ENCODE measurements around the gene PPIF.

PPIF gene

DNA sequence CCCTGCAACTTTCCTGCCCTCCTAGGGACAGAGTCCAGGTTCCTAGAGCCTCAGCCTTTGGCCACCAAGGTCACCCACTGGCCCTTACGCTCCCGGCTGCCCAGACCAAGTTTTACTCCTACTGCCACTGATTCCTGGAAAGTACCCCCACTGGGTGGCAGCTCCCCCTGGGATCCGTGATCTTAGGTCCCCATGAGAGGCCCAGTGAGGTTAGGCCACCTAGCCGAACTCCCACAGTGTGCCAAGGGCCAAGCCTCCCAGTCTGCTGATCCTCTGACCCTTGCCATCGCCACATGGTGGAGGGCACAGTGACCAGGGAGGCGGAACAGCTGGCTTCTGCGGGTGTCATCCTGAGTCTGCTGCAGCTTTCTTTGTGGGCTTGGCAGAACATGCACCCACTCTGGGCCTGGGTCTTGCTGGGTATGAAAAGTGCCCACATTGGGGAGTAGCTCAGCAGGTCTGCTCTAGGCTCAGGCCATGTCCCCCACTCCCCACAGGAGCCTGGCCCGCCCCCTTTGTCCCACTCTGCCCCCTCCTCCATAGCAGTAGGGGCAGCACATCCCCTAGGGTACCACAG is 40.5 kb upstream of the PPIF start:
- H3K9me3 ChIP-seq (ENCODE audit: control insufficient read depth in 2 of 2, low read length in 2 of 2) = no peaks in the 10 kb centered on the region
- no peak overlapping the region for H3K9ac ChIP-seq (ENCODE audit: low read length in 2 of 2)
- peaks cover 2% of the 10 kb centered on the region for H3K4me1 ChIP-seq (ENCODE audit: control insufficient read depth, insufficient read depth, low read length)
- no peaks in the 10 kb centered on the region for H3K27me3 ChIP-seq (ENCODE audit: control insufficient read depth in 1 of 2, insufficient read depth in 2 of 2, low read length in 2 of 2)
- no peak overlapping the region for H3K27ac ChIP-seq (ENCODE audit: low read length)
- H3K36me3 ChIP-seq (ENCODE audit: control insufficient read depth in 2 of 2, insufficient read depth in 2 of 2, low read length in 2 of 2) = peaks cover 69 to 77% of the 10 kb centered on the region in 2 donors
- no peak overlapping the region for H3K4me3 ChIP-seq (ENCODE audit: low read length in 2 of 2)

DNA sequence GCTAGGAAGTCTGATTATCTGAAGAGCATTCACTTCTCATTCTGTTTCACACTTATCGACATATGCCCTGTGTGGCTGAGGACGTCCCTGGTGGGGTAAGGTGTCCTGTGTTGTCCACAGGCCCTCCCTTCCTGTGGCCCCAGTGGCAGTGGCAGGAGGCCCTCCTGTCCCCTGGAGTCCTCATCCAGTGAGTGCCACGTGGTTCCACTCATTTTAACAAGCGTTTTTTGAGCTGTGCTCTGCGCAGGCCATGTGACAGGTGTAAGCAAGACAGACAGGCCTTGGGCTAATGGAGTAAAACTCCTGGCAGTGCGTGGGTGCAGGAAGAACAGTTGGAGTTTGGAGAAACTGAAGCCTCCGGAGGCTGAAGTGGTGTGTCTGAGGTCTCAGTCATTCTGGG is 39.3 kb upstream of the PPIF start:
- Histone ChIP-seq H3K9me3 (ENCODE audit: control insufficient read depth in 2 of 2, low read length in 2 of 2) (no peaks in the 10 kb centered on the region), H3K36me3 (ENCODE audit: control insufficient read depth in 2 of 2, insufficient read depth in 2 of 2, low read length in 2 of 2) (peaks cover 66 to 78% of the 10 kb centered on the region in 2 donors), H3K9ac (ENCODE audit: low read length in 2 of 2) (no peak overlapping the region), H3K27ac (ENCODE audit: low read length) (no peak overlapping the region), H3K4me3 (ENCODE audit: low read length in 2 of 2) (no peak overlapping the region), H3K27me3 (ENCODE audit: control insufficient read depth in 1 of 2, insufficient read depth in 2 of 2, low read length in 2 of 2) (no peaks in the 10 kb centered on the region), H3K4me1 (ENCODE audit: control insufficient read depth, insufficient read depth, low read length) (peaks cover 2% of the 10 kb centered on the region)

DNA sequence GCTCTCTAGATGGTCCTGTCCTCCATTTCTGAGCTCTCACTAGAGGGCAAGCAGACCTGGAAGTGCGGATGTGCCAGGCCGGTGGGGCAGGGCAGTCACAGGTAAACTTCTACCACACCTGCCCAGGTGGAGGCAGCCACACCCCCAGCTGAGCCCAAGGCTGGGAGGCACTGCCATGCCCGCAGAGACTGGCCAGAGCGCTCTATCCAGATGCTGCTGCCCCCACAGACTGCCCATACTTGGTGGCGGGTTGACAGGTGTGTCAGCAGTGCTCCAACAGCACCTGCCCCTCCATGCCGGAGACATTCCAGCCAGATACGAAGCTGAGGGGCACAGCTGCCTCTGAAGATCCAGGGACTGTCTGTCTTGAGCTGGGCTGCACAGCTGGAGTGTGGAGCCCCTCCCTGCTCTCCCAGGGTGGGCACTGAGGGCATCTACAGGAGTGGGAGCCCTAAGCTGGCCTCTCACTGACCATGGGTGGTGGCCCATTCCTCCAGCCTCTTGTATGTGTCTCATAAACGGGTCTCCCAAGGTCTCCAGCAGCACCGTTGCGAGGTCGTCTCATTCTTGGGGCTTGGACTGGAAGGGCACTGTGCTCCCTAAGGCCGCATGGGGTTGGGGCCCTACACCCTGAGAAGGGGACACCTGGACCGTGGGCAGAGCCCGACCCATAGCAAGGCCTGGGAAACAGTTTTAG is 38.2 kb upstream of the PPIF start:
- Histone ChIP-seq H3K27ac (ENCODE audit: low read length) (no peak overlapping the region), H3K4me1 (ENCODE audit: control insufficient read depth, insufficient read depth, low read length) (peaks cover 2% of the 10 kb centered on the region), H3K36me3 (ENCODE audit: control insufficient read depth in 2 of 2, insufficient read depth in 2 of 2, low read length in 2 of 2) (peaks cover 58 to 71% of the 10 kb centered on the region in 2 donors), H3K9ac (ENCODE audit: low read length in 2 of 2) (no peak overlapping the region), H3K4me3 (ENCODE audit: low read length in 2 of 2) (no peak overlapping the region), H3K27me3 (ENCODE audit: control insufficient read depth in 1 of 2, insufficient read depth in 2 of 2, low read length in 2 of 2) (no peaks in the 10 kb centered on the region), H3K9me3 (ENCODE audit: control insufficient read depth in 2 of 2, low read length in 2 of 2) (no peaks in the 10 kb centered on the region)

DNA sequence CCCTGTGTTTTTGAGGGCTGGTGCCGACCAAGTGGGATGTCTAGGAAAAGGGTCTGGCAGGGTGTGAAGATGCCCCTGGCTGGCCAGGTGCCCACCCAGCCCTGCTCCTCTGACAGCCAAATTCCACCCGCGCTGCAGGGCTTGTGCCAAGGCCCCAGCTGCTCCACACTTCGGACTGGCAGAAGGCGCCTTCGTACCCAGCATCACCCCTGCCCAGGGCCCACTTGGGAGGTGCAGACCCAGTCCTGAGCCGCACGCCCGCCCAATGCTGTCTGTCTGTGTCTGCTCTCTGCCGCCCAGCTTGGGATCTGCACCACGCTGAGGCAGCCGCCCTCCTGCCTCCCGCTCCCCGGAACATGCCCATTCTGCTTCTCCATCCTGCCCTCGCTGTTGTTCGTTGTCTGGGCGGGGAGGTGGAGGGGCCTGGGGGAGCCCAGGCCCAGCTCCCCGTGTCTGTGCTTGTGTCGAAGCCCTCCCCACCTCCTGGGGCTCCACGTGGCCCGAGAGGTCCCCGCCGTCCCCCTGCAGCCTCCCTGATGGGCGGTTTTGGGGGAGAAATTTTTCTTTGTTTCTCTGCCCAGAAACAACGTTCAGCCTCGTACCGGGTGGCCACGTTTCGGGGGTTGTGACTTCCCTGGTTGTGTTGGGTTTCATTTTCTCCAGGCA is 36.9 kb upstream of the PPIF start:
- H3K27ac ChIP-seq (ENCODE audit: low read length) = no peak overlapping the region

DNA sequence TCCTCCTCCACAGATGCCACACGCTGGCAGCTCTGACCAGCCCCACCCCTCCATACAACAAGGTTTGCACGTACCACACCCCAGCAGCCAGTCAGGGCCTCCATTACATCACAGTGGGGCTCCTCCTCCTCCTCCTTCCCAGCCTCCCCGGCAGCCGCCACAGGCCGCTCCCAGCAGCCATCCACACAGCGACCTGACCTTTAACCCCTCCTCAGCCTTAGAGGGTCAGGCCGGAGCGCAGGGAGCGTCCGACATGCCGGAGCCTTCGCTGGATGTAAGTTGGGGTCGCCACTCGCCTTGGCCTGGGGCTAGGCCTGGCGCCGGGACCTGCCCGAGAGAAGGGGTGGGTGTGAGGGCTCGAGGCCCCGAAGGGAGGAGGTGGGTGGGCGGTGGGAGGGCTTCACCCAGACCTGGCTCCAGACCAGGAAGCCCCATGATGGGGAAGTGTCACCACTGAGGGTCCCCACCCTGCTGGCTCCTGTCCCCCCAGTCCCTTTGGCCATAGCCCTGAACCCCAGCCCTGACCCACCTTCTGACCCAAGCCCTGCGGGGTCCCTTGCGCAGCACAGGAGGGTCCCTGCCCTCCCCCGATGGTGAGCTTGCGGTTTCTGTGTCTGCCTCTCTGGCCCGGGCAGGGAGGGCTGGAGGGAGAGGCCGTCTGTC is 36.2 kb upstream of the PPIF start:
- Histone ChIP-seq H3K27ac (ENCODE audit: low read length) (no peak overlapping the region), H3K36me3 (ENCODE audit: control insufficient read depth in 2 of 2, insufficient read depth in 2 of 2, low read length in 2 of 2) (peaks cover 46 to 59% of the 10 kb centered on the region in 2 donors), H3K9ac (ENCODE audit: low read length in 2 of 2) (no peak overlapping the region), H3K9me3 (ENCODE audit: control insufficient read depth in 2 of 2, low read length in 2 of 2) (no peaks in the 10 kb centered on the region), H3K4me3 (ENCODE audit: low read length in 2 of 2) (no peak overlapping the region), H3K27me3 (ENCODE audit: control insufficient read depth in 1 of 2, insufficient read depth in 2 of 2, low read length in 2 of 2) (no peaks in the 10 kb centered on the region), H3K4me1 (ENCODE audit: control insufficient read depth, insufficient read depth, low read length) (peaks cover 2% of the 10 kb centered on the region)

More for the DNA sequence above, 36.9 kb upstream of the PPIF start:
- no peaks in the 10 kb centered on the region for H3K27me3 ChIP-seq (ENCODE audit: control insufficient read depth in 1 of 2, insufficient read depth in 2 of 2, low read length in 2 of 2)
- H3K9ac ChIP-seq (ENCODE audit: low read length in 2 of 2) = no peak overlapping the region
- peaks cover 2% of the 10 kb centered on the region for H3K4me1 ChIP-seq (ENCODE audit: control insufficient read depth, insufficient read depth, low read length)
- peaks cover 50 to 63% of the 10 kb centered on the region in 2 donors for H3K36me3 ChIP-seq (ENCODE audit: control insufficient read depth in 2 of 2, insufficient read depth in 2 of 2, low read length in 2 of 2)
- H3K9me3 ChIP-seq (ENCODE audit: control insufficient read depth in 2 of 2, low read length in 2 of 2) = no peaks in the 10 kb centered on the region
- no peak overlapping the region for H3K4me3 ChIP-seq (ENCODE audit: low read length in 2 of 2)

DNA sequence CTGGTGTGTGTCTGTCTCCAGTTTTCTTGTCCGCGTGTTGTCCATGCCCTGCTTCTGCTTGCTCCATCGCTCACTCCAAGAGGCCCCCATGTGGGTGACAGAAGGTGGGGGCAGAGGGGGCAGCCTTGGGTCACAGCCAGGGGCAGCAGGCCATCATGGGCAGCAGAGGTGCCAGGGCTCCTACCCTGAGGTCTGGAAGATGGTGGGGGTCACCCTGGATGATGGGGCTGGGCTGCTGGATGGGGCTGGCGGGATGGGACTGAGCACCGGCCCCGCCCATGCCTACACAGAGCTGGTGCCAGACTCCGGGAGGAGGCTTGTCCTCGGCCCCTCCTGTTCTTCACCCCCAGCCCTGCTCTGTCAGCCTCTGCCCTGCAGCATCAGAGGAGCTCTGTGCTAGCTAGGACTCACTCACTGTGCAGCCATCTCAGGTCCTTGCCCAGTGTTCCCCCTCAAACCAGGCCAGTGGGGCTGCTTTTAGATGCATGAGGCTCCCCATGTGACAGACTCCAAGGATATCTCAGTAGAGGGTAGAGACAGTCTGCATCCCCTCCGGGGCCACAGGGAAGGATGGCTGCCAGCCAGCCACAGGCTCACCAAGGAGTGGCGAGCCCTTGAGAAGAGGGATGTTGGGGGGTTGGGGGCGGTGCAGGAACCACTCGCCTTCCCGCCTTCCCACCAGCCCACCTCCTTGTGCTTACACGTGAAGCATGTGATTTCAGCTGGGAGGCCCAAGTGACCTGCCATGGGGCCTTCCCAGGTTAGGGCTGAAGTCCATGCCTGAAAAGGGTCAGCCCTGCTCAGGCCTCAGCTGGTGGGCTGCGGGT is 35.5 kb upstream of the PPIF start:
- no peaks in the 10 kb centered on the region for H3K9me3 ChIP-seq (ENCODE audit: control insufficient read depth in 2 of 2, low read length in 2 of 2)
- H3K36me3 ChIP-seq (ENCODE audit: control insufficient read depth in 2 of 2, insufficient read depth in 2 of 2, low read length in 2 of 2) = peaks cover 39 to 53% of the 10 kb centered on the region in 2 donors
- no peak overlapping the region for H3K4me3 ChIP-seq (ENCODE audit: low read length in 2 of 2)
- no peak overlapping the region for H3K27ac ChIP-seq (ENCODE audit: low read length)
- H3K4me1 ChIP-seq (ENCODE audit: control insufficient read depth, insufficient read depth, low read length) = peaks cover 2% of the 10 kb centered on the region
- H3K27me3 ChIP-seq (ENCODE audit: control insufficient read depth in 1 of 2, insufficient read depth in 2 of 2, low read length in 2 of 2) = no peaks in the 10 kb centered on the region
- H3K9ac ChIP-seq (ENCODE audit: low read length in 2 of 2) = no peak overlapping the region

DNA sequence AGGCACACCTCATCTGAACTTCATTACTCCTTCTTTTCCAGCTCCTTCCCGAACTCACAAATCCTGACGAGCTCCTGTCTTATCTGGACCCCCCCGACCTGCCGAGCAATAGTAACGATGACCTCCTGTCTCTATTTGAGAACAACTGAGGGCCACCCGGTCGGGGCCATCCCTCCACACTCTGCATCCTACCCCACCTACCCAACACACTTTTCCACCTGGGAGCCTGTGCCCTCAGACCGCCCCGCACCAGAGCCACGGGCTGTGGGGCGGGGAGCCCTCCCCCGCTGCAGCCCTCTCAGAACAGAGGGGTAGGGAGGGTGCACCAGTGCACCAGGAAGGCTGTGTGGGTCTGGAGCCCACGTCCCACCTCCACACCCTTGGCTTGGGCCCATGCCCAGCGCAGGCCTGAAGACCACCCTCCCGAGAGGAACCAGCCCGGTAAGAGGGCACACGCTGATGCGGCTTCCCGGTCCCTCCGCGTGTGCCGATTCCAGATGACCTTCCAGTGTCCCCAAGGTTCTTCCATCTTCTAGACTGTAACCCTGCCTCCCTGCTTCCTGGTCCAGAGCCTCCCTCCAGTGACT is 34.6 kb upstream of the PPIF start:
- Histone ChIP-seq H3K9me3 (ENCODE audit: control insufficient read depth in 2 of 2, low read length in 2 of 2) (no peaks in the 10 kb centered on the region), H3K4me1 (ENCODE audit: control insufficient read depth, insufficient read depth, low read length) (peaks cover 11% of the 10 kb centered on the region), H3K27ac (ENCODE audit: low read length) (no peak overlapping the region), H3K36me3 (ENCODE audit: control insufficient read depth in 2 of 2, insufficient read depth in 2 of 2, low read length in 2 of 2) (peaks cover 30 to 45% of the 10 kb centered on the region in 2 donors), H3K27me3 (ENCODE audit: control insufficient read depth in 1 of 2, insufficient read depth in 2 of 2, low read length in 2 of 2) (no peaks in the 10 kb centered on the region), H3K9ac (ENCODE audit: low read length in 2 of 2) (no peak overlapping the region), H3K4me3 (ENCODE audit: low read length in 2 of 2) (no peak overlapping the region)

DNA sequence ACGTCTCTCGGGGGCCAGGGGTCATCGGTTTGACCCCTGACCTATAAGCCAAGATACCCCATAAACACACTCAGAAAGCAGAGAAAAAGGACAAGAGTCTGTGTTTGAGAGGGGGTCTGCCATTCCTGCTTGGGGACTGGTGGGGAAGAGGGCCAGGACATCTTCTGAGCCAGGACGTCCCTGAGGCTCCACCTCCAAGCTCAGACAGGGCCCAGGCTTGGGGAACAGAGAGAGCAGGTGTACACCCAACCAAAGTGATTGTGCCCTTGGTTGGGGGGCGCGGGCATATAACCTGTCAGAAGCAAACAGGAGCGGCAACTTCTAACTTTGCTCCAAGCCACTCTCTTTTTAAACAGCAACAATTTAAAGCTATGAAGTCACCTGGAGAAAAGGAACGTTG is 33.9 kb upstream of the PPIF start:
- H3K9ac ChIP-seq (ENCODE audit: low read length in 2 of 2) = no peak overlapping the region
- no peaks in the 10 kb centered on the region for H3K27me3 ChIP-seq (ENCODE audit: control insufficient read depth in 1 of 2, insufficient read depth in 2 of 2, low read length in 2 of 2)
- no peaks in the 10 kb centered on the region for H3K9me3 ChIP-seq (ENCODE audit: control insufficient read depth in 2 of 2, low read length in 2 of 2)
- H3K36me3 ChIP-seq (ENCODE audit: control insufficient read depth in 2 of 2, insufficient read depth in 2 of 2, low read length in 2 of 2) = peaks cover 26 to 39% of the 10 kb centered on the region in 2 donors
- H3K27ac ChIP-seq (ENCODE audit: low read length) = no peak overlapping the region
- H3K4me3 ChIP-seq (ENCODE audit: low read length in 2 of 2) = no peak overlapping the region
- peaks cover 13% of the 10 kb centered on the region for H3K4me1 ChIP-seq (ENCODE audit: control insufficient read depth, insufficient read depth, low read length)

DNA sequence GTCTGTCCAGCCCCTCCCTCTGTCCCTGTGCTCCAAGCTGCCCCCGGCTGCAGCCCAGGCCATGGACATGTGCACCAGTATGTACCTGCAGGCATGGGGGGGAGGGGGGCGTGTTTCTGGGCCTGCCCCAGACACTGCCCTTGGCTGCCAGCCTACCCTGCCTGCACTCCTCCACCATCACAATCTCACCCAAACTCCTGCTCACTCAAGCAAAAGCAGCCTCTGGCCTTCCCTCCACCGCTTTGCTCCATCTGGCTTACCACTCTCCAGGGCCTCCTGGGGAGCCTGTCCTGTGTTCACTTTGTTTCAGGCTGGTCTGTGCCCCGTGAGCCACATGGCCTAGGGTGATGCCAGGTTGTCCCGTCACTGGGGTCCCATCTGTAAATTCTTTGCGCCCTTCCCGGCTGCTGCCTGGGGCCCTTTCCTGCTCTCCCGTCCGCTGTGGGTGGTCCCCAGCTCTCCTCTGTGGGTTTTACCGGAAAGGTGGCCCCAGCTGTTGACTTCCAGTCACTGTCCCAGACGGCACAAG is 33.3 kb upstream of the PPIF start:
- no peak overlapping the region for H3K4me3 ChIP-seq (ENCODE audit: low read length in 2 of 2)
- no peaks in the 10 kb centered on the region for H3K9me3 ChIP-seq (ENCODE audit: control insufficient read depth in 2 of 2, low read length in 2 of 2)
- no peak overlapping the region for H3K27ac ChIP-seq (ENCODE audit: low read length)
- H3K27me3 ChIP-seq (ENCODE audit: control insufficient read depth in 1 of 2, insufficient read depth in 2 of 2, low read length in 2 of 2) = no peaks in the 10 kb centered on the region
- peaks cover 19 to 32% of the 10 kb centered on the region in 2 donors for H3K36me3 ChIP-seq (ENCODE audit: control insufficient read depth in 2 of 2, insufficient read depth in 2 of 2, low read length in 2 of 2)
- H3K9ac ChIP-seq (ENCODE audit: low read length in 2 of 2) = no peak overlapping the region
- peaks cover 13% of the 10 kb centered on the region for H3K4me1 ChIP-seq (ENCODE audit: control insufficient read depth, insufficient read depth, low read length)
